Hepatic stellate cell (primary cell): ENCODE data around the gene SESN3.
"Not testable (repeated sequence)": the region's sequence is repeated elsewhere in the genome, so short reads cannot be mapped to it uniquely, and the experiment has no call there.

ENCODE experiments used
- DNase-seq: peaks from one replicate; pipeline ENCODE4 v3.0.0; 2011; ENCODE audit warnings: low spot score

Gene SESN3

DNA sequence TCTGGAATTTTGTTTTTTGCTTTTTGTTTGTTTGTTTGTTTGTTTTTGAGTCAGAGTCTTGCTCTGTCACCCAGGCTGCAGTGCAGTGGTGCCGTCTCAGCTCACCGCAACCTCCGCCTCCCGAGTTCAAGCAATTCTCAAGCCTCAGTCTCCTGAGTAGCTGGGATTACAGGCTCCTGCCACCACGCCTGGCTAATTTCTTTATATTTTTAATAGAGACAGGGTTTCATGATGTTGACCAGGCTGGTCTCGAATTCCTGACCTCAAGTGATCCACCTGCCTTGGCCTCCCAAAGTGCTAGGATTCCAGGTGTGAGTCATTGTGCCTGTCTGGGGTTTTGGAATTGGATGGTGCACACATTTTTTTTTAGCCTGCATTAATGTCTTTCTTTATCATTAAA is 20.9 kb upstream of the SESN3 start:
- DNase-seq: not testable (repeated sequence)

DNA sequence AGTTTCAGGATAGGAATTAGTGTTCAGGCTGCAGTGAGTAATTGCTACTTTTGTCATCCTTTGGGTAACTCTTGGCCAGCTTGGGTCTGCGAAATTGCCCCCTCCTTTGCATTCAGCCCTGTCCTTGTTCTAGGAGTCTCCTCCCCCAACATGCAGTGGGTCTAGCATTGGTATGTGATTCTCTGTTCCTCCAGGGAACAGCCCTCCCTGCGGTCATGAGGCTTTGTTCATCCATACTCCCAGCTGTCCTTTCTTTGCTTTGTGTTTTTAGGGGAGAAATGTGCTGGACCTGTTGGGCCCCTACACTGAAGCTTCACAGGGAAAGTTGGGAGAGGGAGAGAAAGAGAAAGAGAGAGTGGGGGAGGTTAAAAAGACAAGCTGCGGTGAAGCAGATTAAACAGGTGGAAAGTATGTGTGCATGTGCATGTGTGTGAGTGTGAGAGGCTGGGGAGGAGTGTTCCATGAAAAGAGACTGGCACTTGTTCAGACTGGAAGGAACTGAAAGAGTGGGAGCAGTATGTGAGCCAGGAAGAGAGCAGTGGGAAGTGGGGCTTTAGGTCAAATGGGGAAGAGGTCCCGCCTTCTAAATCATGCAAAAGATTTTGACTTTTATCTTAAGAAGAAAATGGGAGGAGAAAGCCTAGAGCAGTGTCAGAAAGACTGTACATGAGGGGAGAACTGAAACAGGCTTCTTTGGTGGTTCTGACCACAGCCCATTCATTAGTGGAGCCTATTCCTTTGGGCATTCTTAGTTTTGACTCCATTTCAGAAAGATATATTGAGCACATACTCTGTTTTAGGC is 17.9 kb upstream of the SESN3 start:
- no peak for DNase-seq

DNA sequence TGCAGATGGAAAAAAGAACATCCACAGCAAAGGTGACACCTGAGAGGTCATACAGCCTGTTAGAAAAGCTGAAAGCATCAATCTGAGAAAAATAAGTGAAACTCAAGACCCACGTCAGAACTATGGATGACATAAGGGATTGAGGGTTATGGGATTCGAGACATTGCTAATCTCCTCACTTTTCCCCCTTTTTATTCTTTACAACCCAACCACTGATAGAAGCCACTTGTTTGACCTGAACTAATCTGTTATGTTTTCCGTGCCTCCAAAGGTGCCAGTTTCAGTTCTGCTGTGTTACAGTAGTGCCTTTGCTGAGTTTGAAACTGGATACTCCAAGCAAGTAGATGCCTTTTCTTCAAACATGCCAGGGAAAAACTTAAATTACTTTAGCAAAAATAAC is 16.9 kb upstream of the SESN3 start:
- no peak for DNase-seq

DNA sequence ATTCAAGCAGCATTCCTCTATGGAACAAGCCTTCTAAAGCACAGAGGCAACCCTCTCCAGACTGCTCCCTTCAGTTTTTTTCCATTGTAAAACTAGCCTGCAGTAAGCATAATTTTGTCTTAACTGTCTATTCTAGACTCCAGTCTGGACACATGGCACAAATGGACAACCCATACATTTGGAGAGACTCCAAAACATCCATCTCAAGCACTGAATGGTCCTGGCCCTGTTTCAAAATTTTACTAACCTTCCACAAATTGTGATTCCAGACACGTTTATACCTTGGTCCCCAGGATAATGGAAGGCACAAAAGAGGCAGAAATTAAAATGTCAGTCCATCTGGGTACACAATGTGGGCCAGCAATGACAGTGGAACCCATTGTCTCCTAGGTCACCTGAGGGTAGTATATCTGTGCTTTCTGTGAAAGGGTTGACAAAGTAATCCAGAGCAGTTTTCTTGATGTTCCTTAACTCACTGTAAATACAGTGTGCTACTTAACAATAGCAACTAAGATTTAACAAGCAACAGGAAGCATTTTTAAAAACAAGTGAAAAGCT is 16.2 kb upstream of the SESN3 start:
- DNase-seq: no peak

DNA sequence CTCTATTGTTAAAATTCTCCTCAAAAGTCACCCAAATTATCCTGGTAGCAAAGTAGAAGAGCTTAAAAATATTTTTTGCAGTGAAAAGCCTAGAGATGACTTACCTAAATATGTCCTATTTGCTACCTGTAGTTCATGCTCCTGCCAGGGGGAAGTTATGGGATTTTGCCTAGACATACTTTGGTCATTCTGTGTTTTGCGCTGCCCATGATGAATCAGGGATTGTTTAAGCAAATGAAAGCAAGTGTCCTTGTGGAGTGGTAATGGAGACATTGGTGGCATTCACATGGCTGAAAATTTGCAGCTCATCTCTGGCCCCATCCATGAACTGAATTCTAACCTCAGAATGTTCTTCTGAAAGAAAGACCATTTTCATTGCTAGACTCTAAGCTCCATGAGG is 14.6 kb upstream of the SESN3 start:
- no peak for DNase-seq

DNA sequence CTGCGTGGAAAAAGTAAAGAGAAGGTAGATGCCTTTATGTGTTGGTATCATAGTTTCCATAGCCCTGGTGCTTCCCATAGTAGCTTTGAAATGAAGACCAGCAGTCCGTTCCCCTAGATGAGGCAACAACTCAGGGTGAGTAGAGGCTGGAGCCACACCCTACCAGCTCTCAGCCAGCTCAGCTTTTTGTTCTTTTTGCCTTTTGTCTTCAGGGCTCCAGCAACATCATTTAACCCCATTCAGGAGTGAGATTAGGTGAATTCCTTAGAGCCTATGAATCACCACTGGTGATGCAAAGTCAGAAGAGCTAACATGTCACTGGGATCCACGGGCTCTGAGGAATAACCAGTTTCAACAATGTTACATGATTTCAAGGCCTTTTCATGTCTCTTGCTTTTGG is 14.0 kb upstream of the SESN3 start:
- DNase-seq: no peak

DNA sequence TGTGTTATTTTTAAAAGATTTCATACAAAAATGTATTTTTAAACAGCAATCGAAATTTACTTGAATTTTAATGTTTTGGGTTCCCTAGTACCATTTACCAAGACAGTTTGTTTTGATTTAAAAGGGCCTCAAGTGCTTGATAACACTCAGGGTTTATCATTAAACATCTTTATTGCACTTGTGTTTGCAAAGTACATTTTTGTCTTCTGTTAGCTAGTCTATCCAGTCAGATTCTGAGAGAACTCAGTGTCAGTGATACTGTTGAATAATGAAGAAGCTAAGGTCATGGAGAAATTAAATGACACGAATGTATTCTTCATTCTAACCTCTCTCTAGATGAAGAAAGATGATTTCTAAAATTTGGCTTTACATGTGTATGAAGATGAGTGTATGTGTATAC is 12.7 kb upstream of the SESN3 start:
- DNase-seq: no peak

DNA sequence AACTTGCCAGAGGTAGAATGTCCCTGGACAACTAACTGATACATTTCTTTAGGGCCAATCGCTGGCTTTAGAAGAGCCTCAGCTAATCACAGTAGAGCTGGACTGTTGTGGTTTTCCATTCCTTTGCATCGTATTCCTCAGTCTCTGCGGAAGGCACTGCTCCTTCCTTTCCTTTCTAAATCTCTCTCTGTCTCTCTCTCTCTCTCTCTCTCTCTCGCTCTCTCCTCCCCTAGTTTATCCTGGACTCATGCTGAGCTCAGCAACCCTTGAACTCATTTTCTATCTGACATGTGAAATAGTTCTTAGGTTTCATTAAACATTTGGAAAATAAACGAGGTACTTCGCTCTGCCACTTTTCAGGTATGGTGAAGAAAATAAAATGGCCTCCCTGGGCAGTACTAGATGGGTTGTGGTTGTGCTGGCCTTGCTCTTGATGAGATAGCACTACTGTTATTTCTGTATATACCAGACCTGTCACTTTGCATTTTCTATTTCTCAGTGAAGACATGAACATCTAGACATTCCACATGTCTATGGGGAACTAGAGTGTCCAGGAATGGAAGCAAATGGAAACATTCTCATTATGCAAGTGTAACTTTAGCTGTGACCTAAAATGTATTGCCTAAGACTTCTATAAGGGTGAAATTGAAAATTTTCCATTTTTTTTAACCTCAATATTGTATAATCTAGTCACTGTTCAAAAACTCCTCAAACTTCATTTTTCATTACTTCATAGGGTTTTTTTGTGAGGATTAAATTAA is 12.0 kb upstream of the SESN3 start:
- DNase-seq: no peak

DNA sequence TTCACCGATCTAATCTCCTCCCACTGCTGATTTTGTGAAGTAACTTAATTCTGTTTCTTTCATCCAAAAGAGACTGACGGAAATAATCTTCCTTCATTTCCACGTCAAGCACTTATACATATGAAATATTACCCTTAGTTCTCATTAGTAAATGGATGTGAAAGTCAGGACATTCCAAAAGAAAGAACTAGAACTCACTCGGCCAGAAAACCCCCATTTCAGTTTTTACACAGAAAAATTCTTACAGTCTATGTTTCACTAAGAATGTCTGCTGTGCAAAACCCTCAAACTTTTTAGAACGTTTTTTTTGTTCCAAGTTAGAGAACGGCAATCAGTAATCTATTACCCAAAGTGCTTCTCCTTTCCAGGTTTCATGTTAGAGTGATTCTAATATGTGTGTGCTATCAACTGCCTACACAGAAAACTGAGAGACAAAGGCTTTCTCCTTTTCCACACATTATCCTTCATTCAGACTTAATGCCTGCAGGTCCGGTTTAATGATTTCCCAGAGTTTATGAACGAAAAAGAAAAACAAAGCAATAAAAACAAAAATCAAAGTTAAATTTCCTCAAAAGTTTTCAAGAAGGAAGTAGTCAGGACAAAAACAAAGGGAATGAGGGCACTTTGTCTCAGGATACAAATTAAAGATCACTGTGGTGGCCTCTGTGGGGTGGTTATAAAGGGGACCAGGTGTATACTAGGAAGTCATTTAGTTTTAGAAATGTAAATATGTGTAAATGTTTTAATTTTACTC is 11.3 kb upstream of the SESN3 start:
- DNase-seq: no peak

DNA sequence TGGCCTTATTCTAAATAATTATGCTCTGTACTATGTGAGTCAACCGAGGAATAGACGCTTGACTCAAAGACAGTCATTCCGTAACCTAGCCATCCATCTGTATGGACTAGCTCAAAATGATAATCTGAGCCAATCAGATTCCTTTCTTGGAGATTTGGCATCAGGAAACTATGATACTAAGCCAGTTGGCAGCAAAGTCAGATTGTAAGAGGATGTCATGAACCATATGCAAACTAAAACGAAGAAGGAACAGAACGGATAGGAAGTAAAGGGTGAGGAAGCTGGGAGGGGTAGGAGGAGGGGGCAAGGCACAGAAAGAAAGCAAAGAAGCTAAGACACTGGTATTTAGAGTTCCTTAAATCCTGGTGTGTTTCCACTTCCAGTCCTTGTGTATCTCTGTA is 10.7 kb upstream of the SESN3 start:
- no peak for DNase-seq

DNA sequence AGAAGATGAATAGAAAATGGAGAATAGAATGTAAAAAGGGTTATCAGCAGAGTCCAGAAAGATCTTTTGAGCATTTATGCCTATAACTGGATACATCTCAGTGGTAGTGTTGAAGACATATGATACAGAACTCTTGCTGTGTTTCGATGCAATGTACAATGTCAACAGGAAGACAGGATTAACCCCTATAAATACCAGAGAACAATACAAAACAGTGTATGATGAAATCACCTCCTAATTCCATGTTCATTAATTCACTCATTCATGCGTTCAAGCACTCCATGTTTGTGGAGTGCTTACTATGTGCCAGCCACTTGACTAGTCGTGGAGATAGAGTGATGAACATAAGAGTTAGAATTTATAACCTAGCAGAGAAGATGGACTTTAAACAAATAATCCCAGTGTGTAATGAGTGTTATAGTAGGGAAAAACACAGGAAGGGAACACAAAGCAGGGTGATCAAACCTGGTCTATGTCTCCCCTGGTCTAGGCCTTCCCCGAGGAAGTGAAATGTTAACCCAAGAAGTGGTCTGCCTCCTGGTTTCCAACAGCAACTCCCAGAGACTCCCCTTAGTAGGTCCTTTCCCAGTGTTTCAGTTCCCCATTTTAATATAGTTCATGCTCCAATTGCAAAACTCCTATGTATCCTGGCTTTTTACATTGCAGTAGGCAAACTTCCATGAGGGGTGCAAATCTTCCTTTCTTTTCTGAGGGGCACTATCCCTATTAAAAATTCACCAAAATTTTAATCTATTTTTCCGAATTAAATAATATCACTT is 9.1 kb upstream of the SESN3 start:
- DNase-seq: no peak

DNA sequence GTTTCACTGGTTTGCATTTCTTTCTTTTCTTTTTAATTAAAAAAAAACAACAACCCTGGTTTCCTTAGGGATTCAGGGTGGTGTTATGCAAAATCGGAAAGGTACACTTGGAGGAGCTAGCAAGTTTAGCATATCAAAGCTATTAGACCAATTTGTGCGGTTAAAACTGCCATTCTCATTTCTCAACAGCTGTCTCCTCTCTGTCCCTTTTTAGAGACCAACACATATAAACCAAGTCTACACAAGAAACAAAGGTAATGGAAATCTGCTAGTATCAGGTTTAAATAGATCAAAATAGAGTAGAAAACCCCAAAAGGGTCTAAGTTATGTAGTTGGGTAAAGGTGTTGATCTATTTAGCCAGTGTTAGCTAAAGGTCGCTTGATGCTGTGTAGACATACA is 1.7 kb upstream of the SESN3 start:
- DNase-seq: no peak

DNA sequence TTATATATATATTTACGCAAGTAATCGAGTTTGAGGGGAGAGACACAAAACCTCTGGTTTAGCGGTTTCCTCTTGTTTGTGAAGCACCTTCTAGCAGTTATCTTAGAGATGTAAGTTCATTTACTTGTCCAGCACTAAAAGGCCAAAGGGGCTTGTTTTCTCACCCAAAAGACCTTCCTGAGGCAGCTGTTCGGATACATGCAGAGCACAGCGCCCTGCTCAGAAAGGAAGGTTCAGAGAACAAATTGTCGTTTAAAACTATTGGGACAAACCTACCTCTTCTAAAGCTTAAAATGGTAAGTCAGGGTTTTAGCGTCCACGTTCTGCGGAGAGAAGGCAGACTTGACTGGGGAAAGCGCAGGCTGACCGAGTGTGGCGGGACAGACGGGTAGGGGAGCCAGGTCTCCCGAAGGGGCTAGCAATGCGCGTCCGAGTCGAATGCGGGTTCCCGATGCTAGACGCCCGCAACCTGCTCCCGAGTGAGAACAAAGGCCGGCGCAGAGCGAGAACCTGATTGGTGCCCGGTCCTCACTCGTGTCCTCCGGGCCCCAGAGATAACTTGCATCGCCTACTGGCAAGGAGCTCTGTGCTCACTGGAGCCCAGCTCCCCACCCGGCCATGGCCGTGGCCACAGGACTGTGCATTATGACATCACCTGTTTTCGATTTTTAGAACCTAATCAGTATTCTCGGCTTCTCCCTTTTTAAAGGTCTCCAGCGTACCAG is 1.0 kb upstream of the SESN3 start:
- DNase-seq: no peak

DNA sequence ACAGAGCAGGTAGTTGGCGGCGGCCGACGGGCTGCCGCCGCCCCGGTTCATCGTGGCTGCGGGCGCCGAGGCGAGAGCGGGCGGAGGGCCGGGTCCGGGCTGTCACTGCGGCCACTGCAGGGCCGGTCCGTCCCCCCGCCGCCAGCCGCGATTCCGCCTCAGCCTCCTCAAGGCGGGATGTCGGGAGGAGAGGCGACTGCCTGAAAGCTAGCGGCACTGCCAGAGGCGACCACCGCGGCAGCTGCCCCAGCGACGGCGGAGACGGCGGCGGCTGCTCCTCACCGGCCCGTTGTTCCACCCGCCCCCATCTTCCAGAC is 234 bp downstream of the SESN3 start:
- DNase-seq: no peak

DNA sequence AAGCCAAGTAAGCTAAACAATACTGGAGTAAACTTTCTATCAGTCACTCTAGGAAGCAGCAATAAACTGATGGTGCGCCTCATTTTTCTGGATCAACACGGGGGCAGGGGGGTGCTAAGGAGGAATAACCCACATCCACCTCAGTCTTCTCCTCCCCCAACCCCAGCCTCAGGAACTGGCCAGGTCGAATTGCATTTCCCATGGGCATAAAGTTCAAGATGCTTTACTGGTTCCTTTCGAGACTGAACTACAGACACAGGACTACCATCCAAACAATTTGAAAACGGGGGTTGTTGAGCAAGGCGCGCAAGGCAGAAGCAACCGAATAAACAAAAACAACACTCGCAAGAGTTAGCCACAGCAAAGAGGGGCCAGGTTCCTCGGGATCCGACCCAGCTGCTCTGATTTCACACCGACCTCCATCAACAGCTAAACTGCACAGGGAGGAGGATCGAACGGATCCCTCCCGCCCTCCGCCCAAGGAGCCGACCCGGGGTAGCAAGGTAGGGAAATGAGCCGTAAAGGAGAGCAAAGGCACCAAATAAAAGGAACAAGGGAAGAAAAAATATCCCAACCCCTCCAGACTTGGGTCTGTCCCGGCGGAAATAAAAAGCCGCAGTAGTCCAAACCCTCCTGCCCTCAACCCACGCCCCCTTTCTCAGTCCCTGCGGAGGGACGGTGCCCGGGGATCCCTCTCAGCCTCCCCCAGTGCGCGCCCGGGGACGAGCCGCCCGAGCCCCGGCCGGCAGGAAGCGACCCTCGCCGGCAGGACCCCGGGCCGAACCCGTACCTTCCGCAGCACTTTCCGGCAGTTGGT is 801 bp downstream of the SESN3 start:
- DNase-seq: no peak

DNA sequence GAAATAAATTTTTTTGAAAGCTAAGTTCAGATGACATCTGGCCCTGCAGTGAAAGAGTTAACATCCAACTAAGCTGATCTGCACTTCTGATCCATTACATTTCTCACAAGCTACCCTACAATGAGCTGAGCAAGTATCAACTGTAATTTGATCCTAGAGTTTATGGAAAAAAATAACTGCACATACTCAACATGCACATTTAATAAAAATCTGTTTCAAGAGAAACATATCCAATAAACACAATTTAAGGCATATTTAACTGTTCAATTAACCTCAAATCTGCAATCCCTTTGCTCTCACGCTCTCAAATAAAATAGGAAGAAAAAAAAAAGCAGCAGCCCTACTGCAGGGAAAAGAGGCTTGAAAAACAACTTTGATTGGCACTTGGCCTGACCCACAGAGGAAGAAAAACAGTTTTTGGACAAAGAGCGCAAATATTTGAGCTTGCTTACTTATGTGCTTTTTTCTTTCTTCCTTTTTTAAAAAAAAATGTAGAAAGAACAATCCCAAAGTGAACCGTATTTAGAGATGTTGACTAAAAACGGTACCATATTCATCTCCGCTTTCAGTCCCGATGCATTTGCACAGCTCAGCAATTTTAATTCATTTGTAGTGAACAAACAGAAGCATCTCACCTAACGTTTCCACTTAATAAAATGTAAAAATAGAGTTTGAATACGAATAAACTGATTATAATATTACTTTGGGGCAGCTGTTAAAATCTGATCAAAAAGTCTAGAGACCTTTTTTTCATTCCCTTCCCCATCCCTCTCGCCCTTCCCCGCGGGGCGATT is 1.6 kb downstream of the SESN3 start:
- no peak for DNase-seq

DNA sequence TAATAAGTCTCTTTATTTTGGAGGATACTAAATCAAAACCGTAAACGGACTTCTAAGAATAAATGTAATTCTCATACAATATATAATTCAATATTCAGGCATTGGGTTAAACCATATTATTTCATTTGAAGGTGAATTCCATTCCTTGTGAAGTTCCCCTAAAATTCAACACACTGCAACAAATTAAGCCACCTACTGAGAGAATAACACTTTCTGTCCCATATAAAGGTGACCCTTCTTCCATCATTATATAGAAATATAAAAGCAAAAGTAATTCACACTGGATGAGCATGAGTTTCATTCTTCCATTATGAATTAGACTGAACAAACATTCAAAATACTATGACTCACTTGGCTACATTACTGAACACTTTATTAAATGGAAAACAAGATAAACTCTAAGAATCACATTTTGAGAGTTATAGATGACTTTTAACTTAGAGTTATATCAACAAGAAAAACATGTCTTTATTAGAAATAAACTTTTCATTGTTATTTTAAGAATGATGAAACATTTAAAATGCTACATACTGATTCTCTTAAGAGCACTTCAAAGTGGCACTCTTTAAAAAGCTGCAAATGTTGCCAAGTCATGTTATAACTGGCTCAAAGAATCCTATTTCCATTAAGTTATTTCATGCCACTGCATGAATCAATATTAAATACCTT is 2.8 kb downstream of the SESN3 start:
- no peak for DNase-seq

DNA sequence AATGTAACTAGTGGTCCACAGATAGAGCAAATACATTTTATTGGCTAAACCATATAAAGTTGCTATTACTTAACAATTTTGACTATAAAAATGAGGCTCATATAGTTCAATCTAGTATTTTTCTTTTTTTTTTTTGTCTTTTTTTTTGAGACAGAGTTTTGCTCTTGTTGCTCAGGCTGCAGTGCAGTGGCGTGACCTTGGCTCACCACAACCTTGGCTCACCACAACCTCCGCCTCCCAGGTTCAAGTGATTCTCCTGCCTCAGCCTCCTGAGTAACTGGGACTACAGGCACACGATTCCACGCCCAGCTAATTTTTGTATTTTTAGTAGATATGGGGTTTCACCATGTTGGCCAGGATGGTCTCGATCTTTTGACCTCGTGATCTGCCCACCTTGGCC is 3.9 kb downstream of the SESN3 start:
- not testable (repeated sequence) for DNase-seq

DNA sequence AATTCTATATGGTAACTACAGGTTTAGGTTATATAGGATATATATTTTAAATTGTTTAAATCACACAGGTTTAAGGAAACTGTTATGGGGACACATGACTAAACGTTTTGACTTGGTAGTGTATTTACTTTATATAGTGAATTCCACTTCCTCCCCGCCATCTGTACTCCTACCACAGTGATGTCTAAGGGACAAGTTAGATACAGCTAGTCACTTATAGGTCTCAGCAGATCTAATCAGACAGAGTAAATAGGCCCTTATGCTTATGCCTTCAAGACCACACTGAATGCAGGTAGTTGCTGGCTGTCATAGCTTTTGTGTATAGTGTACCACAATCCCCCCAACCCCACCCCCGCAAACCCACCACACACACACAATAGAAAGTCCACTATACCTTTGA is 8.2 kb downstream of the SESN3 start:
- DNase-seq: no peak
